Measurements from ENCODE around the gene FAM120B.

FAM120B gene

GRCh38 chr6:170307080-170307545, 555 bp downstream of the FAM120B start:
- no peak for TF ChIP-seq CTCF (IDR thresholded peaks at IDR 0.05; ENCODE audit: borderline replicate concordance, insufficient read depth, low read depth, low read length)
- peak overlapping the region; percentile 93 for H3K4me3 ChIP-seq (ENCODE audit: low read depth, low read length)

- H3K4me3 ChIP-seq (ENCODE audit: low read depth, low read length) = no peak overlapping the region
- no peak for TF ChIP-seq CTCF (IDR thresholded peaks at IDR 0.05; ENCODE audit: borderline replicate concordance, insufficient read depth, low read depth, low read length)
These were observed 2.2 kb downstream of the FAM120B start for GRCh38 chr6:170308761-170309160.

- H3K4me3 ChIP-seq (ENCODE audit: low read depth, low read length) = no peak overlapping the region
These were observed 5.1 kb downstream of the FAM120B start for GRCh38 chr6:170311696-170312095.

GRCh38 chr6:170312876-170313275, 6.3 kb downstream of the FAM120B start:
- no peak for TF ChIP-seq CTCF (IDR thresholded peaks at IDR 0.05; ENCODE audit: borderline replicate concordance, insufficient read depth, low read depth, low read length)
- H3K4me3 ChIP-seq (ENCODE audit: low read depth, low read length) = no peak overlapping the region

More at GRCh38 chr6:170311696-170312095, 5.1 kb downstream of the FAM120B start:
- no peak for TF ChIP-seq CTCF (IDR thresholded peaks at IDR 0.05; ENCODE audit: borderline replicate concordance, insufficient read depth, low read depth, low read length)

- H3K4me3 ChIP-seq (ENCODE audit: low read depth, low read length) = no peak overlapping the region
These were observed 7.2 kb downstream of the FAM120B start for GRCh38 chr6:170313716-170314295.

GRCh38 chr6:170314983-170315382, 8.4 kb downstream of the FAM120B start:
- no peak overlapping the region for H3K4me3 ChIP-seq (ENCODE audit: low read depth, low read length)
- TF ChIP-seq CTCF (IDR thresholded peaks at IDR 0.05; ENCODE audit: borderline replicate concordance, insufficient read depth, low read depth, low read length) = no peak

More at GRCh38 chr6:170313716-170314295, 7.2 kb downstream of the FAM120B start:
- no peak for TF ChIP-seq CTCF (IDR thresholded peaks at IDR 0.05; ENCODE audit: borderline replicate concordance, insufficient read depth, low read depth, low read length)

GRCh38 chr6:170316071-170316470, 9.5 kb downstream of the FAM120B start:
- H3K4me3 ChIP-seq (ENCODE audit: low read depth, low read length) = no peak overlapping the region
- no peak for TF ChIP-seq CTCF (IDR thresholded peaks at IDR 0.05; ENCODE audit: borderline replicate concordance, insufficient read depth, low read depth, low read length)

Measured in GM12875 (cell line).